ENCODE data around the gene ATP2C2.
"Not testable (repeated sequence)": the region's sequence is repeated elsewhere in the genome, so short reads cannot be mapped to it uniquely, and the experiment has no call there.

The ATP2C2 gene

GRCh38 chr16:84397090-84397489, 28.8 kb downstream of the ATP2C2 start:
- DNase-seq (ENCODE audit: low spot score), result no peak

DNA sequence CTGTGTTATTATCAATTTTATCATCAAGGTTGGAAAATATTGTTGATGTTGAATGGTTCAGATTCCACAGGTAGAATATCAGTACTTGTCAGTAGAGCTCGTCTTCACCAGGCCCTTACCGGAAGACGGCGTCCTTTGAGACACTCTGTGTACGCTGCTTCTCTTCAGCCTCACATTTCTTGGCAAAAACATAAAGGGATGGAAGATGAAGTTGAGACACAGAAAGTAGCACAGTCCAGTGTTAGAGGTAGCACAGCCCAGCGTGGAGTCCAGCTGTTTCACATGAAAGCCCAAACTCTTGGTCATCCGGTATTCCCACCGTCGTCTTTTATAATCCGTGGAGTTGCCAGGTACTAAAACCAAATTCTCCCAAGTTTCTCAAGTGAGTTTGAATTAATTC, 30.4 kb downstream of the ATP2C2 start:
- no peak for DNase-seq (ENCODE audit: low spot score)

- DNase-seq (ENCODE audit: low spot score), result not testable (repeated sequence)
Measured at GRCh38 chr16:84399912-84400311, 31.6 kb downstream of the ATP2C2 start.

DNA sequence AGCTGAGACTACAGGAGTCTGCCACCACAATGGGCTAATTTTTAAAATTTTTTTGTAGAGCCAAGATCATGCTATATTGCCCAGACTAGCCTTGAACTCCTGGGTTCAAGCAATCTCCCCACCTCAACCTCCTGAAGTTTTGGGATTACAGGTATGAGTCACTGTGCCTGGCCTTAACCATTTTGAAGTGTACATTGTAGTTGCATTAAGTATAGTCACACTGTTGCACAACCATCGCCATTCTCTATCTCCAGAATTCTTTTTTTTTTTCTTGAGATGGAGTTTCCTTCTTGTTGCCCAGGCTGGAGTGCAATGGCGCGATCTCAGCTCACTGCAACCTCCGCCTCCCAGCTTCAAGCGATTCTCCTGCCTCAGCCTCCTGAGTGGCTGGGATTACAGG, 35.1 kb downstream of the ATP2C2 start:
- DNase-seq (ENCODE audit: low spot score), result not testable (repeated sequence)

GRCh38 chr16:84404324-84404723, 36.0 kb downstream of the ATP2C2 start:
- no peak for DNase-seq (ENCODE audit: low spot score)

DNA sequence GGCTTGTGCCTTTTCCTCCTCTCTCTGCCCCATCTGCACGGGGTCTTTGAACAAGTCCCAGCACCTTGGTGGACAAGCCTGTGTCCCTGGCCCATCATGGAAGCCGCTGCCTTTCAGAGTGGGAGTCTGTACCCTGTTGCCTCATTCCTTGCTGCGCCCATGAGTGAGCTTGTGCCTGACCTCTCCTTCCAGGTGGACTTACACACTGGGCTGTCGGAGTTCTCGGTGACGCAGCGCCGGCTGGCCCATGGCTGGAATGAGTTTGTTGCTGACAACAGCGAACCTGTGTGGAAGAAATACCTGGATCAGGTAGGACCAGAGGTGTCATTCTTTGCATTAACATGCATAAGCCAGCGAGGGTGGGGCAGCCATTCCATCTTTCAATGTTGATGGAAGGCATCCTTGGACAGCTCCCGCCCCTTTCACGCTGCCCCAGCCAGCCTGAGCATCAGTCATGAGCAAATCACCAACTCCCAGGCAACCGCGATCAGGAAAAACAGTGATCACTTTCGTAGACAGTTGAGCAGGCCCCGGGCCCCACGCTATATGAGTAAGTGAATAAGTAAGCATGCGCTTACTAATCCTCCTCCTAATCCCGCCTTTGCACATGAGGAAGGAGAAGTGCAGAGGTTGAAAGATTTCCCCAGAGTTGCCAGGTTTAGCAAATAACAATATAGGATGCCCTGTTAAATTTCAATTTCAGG, 36.8 kb downstream of the ATP2C2 start:
- no peak for DNase-seq (ENCODE audit: low spot score)

DNA sequence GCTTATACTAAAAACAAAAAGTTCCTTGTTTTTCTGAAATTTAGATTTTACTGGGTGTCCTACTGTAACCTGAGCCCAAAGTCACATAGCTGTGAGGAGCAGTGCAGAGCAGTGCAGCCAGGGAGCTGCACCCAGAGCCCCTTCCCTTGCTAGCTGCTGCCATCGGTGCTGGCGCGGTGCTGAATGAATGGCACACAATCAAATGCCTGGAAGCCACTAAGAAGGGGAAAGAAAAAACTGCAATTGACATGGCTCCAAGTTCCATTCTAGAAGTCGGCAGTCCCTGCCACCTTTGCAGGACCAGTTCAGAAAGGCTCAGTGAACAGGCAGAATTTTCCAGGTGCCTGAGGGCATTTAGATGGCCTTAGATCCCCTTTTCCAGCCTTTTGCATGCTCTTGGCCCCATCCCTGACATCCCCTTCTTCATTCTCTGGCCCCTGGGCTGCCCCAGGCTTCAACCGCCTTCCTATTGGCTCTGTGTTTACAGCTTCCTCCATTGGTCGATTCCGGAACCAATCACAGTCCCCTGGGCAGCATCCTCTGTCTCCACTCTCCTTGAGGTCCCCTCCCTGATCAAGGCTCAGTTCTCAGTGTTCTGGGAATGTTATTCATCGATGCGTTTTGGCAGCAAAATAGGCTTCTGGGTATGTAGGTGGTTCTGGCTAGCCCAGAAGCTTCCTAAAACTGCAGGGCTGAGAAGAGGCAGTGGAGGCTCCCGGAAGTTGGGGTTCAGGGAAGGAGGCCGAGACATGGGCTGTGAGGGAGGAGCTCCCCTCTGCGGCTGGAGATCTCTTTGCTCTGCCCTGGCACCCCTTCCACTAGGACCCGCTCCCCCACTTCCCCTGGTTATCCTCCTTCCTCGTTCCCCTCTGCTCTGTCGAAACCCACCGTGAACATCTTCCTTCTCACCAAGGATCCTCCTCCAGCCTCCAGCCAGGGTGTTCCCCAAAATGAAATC, 37.9 kb downstream of the ATP2C2 start:
- DNase-seq (ENCODE audit: low spot score), result no peak

- no peak for DNase-seq (ENCODE audit: low spot score)
Measured at GRCh38 chr16:84407588-84408313, 39.4 kb downstream of the ATP2C2 start.

DNA sequence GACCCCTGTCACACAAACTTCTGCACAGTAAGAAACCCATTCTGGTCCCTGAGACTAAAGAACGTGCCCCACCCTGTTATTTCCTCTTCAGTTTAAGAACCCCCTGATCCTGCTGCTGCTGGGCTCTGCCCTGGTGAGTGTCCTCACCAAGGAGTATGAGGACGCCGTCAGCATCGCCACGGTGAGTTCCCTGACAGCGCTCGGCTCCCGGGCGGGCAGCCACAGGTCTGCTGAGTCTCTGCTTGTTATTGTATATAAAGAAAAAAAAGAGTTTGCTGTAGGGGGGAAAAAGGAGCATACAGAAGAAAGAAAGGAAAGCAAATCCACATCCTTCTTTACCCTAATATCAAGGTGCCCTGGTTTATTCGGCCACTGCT, 40.0 kb downstream of the ATP2C2 start:
- no peak for DNase-seq (ENCODE audit: low spot score)

- DNase-seq (ENCODE audit: low spot score), result no peak
Measured at GRCh38 chr16:84408856-84409255, 40.5 kb downstream of the ATP2C2 start.

GRCh38 chr16:84410361-84411138, 42.2 kb downstream of the ATP2C2 start:
- DNase-seq (ENCODE audit: low spot score), result no peak

- no peak for DNase-seq (ENCODE audit: low spot score)
Measured at GRCh38 chr16:84411768-84412167, 43.4 kb downstream of the ATP2C2 start.

GRCh38 chr16:84412262-84412661, 43.9 kb downstream of the ATP2C2 start:
- no peak for DNase-seq (ENCODE audit: low spot score)

GRCh38 chr16:84413244-84414004, 45.1 kb downstream of the ATP2C2 start:
- DNase-seq (ENCODE audit: low spot score), result no peak

GRCh38 chr16:84414789-84415326, 46.5 kb downstream of the ATP2C2 start:
- DNase-seq (ENCODE audit: low spot score), result no peak

DNA sequence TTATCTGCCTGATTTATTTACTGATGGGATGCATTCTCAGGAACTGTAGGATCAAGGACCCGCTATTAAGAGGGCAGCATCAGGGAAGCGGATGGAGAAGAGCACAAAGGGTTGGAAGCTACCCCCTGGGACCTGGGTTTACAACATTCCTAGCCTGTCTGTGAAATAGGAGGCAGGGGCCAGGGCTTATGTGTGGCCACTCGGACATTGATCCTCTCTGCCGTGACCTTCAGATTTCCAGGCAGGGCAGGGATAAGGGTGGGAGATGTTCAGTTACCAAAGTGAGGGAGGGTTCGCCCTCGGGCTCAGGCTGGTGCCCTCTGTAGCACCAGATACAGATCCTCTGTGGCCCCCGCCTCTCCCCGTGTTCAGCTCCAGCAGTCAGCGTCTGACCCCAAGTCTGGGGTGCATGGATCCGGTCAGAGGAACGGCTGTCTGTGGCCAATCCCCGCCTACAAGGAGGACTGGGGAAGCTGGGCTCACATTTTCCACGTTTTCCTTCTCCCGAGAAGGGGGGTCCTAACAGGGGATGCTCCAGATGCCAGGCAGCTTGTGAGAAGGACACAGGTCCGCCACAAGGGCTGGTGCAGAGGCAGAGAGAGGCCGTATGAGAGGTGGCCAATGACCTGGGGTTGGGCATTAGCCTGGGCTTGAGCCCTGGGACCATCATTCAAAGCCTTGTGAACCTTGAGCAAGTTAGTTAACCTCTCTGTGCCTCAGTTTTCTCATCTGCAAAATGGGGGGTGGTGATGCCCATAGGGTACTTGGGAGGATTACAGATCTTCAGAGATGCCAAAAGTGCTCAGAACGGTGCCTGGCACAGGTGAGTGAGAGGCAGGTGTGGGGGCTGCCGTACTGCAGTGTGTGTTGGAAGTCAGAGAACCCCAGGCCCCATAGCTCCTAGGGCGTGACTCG, 48.3 kb downstream of the ATP2C2 start:
- DNase-seq (ENCODE audit: low spot score), result no peak

DNA sequence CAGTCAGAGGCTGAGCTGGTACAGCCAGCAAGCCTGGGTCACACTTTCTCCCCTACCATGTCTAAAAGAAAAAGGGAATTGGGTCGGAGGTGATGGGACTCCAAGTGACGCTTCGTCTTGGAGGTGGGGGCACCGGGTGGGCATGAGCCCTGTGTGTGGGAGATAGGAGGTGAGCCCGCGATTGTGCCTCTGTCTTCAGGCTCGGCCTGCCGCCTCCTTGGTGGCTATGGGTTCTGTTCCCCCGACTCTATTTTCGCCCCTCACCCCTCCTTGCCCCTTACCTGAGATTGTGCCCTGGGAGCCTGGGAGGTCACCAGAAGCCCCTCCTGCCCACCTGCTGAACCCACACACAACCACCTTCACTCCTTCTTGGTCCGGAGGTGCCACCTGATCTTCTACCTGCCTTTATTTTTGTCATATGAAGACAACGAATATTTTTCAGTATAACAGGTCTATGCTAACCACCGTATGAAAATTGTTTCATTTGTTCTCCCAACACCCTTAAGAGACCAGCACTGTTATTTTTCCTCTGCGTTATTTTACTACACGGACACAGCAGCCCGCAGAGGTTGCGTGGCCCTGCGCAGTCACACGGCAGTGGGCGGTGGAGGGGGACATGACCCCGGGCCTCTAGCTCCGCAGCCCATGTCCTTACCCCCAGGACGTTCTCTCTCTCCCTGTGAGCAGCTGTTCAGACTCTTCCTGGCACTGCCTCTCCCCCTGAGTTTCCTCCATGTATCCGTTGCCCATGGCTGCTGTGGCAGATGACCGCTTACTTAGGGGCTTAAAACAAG, 49.9 kb downstream of the ATP2C2 start:
- no peak for DNase-seq (ENCODE audit: low spot score)

GRCh38 chr16:84419730-84420129, 51.4 kb downstream of the ATP2C2 start:
- DNase-seq (ENCODE audit: low spot score), result no peak

DNA sequence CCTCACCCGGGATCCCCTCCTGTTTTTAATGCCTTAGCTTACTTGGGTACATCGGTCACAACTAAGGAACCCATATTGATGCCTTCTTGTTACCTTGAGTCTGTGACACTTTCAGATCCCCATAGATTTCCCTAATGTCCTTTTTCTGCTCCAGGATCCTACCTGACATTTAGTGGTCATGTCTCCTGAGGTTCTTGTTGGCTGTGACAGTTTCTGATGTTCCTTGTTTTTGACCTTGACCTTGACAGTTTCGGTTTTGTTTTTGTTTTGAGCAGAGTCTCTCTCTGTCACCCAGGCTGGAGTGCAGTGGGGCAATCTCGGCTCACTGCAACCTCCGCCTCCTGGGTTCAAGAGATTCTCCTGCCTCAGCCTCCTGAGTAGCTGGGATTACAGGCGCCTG, 52.2 kb downstream of the ATP2C2 start:
- not testable (repeated sequence) for DNase-seq (ENCODE audit: low spot score)

All from SW480 (cell line).